ENCODE results near the gene SWT1.

DNA sequence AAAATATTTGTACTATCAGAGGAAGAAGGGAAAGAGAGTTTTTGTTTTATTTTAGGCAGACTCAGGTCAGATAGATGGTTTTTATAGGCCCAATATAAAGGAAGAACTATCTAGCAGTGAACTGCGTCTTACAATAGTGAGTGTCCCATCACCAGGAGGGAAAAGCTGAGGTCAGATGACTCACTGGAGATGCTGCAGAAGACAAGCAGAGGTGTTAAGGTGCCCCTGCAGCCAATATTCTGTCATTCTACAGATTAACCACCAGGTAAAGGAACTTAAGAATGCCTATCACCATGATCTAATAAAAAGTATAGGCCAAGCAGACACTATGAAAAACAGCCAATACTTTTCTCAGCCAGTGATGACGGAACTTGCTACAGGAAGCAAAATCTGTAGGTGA, 130.5 kb downstream of the SWT1 start:
- TF ChIP-seq, protein P1, sequence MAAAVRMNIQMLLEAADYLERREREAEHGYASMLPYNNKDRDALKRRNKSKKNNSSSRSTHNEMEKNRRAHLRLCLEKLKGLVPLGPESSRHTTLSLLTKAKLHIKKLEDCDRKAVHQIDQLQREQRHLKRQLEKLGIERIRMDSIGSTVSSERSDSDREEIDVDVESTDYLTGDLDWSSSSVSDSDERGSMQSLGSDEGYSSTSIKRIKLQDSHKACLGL (CRISPR knock-in tag; IDR thresholded peaks at IDR 0.05; ENCODE audit: borderline replicate concordance, poor library complexity, severe bottlenecking), result no peak
- TF ChIP-seq, protein P2, sequence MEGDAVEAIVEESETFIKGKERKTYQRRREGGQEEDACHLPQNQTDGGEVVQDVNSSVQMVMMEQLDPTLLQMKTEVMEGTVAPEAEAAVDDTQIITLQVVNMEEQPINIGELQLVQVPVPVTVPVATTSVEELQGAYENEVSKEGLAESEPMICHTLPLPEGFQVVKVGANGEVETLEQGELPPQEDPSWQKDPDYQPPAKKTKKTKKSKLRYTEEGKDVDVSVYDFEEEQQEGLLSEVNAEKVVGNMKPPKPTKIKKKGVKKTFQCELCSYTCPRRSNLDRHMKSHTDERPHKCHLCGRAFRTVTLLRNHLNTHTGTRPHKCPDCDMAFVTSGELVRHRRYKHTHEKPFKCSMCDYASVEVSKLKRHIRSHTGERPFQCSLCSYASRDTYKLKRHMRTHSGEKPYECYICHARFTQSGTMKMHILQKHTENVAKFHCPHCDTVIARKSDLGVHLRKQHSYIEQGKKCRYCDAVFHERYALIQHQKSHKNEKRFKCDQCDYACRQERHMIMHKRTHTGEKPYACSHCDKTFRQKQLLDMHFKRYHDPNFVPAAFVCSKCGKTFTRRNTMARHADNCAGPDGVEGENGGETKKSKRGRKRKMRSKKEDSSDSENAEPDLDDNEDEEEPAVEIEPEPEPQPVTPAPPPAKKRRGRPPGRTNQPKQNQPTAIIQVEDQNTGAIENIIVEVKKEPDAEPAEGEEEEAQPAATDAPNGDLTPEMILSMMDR (IDR thresholded peaks at IDR 0.05 in 2 of 3, conservative IDR thresholded peaks at IDR 0.05 in 1 of 3; ENCODE audit: insufficient read depth in 2 of 3, low read depth in 1 of 3, low read length in 3 of 3), result no peak
- TF ChIP-seq SAFB (IDR thresholded peaks at IDR 0.05; ENCODE audit: borderline replicate concordance, low read depth, low read length), result no peak
- no peak for TF ChIP-seq CHD2 (IDR thresholded peaks at IDR 0.05; ENCODE audit: low read depth, low read length)
